Fibroblast of villous mesenchyme (primary cell): ENCODE measurements around the gene FJX1. TPM values are rescaled to one million over a fixed set of nuclear protein-coding genes. Genes with fewer than 3 reads are reported as not detected.
"Not testable (repeated sequence)": the region's sequence is repeated elsewhere in the genome, so short reads cannot be mapped to it uniquely, and the experiment has no call there.

ENCODE experiments used
- DNase-seq: peaks from one replicate; pipeline ENCODE4 v3.0.0-alpha.2; 2010; ENCODE audit warnings: low read depth
- H3K4me3 ChIP-seq: 2 replicates; pipeline ENCODE4 v1.5.1; 2011; ENCODE audit warnings: low read depth, mild to moderate bottlenecking, low read length
- CTCF ChIP-seq: IDR thresholded peaks from 2 replicates; pipeline ENCODE4 v1.5.1; 2012; ENCODE audit warnings: low read depth, mild to moderate bottlenecking, low read length; ENCODE audit not compliant: insufficient read depth
- total RNA-seq: library from RNA; depleted of rRNA; stranded (reverse); fragments of >200 nt; gene quantifications from 2 replicates; pipeline ENCODE4 v1.2.3, GENCODE V29; 2012

Gene FJX1
- total RNA-seq, 1 donor: 89.8 TPM

DNA sequence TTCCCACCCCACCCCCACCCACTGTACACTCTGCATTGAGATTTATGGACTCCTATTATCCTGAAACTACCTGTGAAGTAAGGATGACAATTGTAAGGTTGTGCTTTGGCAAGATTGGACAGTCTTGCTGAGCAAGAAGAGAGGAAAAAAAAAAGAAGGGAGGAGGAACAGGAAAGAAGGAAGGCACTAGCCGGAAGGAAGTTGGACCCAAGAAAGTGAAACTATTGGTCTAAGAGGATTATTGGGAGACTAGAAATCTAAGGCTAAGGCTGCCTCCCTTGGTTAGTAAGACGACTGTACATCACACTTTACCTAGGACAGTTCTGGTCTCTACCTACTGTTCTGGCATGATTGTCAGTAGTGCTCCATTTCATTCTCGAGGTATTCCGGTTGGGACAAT, 32.2 kb downstream of the FJX1 start:
- no peak for TF ChIP-seq CTCF

DNA sequence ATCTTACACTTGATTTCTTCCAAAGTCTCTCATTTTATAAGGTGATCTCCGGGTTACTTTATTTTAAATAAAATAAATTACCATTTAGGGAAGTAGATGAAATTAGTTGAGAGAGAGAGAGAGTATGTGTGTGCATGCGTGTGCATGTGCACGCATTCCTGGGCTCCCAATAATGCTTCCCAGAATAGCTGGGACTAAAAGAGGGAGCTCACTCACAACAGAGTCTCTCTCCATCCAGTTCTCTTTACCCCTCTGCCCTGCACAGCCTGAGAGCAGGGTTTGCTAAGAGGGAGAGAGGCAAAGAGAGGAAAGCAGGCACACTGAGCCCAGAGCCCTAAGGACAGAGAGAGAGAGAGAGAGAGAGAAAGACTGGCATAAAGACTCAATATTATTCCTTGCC, 33.0 kb downstream of the FJX1 start:
- H3K4me3 ChIP-seq: no peak overlapping the region
- TF ChIP-seq CTCF: no peak
- DNase-seq: no peak

More for the DNA sequence above, 32.2 kb downstream of the FJX1 start:
- no peak for DNase-seq
- H3K4me3 ChIP-seq: no peak overlapping the region

- not testable (repeated sequence) for H3K4me3 ChIP-seq, DNase-seq
These were observed 34.5 kb downstream of the FJX1 start for GRCh38 chr11:35652786-35653185.

DNA sequence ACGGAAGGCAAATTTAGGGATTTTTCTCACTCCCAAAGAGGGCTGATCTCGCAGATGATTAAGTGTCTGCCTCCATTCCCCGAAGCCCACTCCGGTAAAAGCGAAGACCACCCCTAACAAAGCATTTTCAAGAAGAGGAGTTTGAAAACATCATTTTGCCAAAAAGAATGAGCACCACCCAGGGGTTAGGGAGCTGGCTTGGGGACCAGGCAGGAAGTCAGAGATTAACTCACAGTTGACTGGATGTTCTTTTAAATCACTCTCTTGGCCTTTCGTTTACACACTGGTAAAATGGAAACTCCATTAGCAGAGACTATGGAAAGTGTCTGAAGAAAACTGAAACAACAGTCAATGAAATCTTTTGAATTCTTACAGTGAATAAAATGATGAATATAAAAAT, 36.5 kb downstream of the FJX1 start:
- H3K4me3 ChIP-seq: no peak overlapping the region
- no peak for TF ChIP-seq CTCF
- no peak for DNase-seq

DNA sequence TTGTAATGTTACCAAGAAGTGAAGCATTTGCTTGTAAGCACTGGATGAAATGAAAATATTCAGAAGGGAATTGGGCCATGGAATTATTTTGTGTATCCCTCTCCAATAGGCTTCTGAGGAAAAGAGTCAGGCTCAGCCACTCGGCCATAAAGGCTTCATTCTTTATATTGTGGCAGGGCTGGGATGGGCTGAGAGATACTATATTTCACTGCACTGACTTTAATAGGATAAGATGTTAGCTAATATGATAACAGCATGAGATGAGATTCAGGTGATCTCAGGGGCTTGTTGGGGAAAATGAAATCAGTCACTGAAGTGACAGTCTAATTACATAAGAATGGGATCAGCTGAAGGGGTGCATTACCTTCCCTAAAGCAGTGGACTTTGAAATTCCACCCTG, 37.0 kb downstream of the FJX1 start:
- no peak for TF ChIP-seq CTCF
- no peak overlapping the region for H3K4me3 ChIP-seq
- DNase-seq: no peak

DNA sequence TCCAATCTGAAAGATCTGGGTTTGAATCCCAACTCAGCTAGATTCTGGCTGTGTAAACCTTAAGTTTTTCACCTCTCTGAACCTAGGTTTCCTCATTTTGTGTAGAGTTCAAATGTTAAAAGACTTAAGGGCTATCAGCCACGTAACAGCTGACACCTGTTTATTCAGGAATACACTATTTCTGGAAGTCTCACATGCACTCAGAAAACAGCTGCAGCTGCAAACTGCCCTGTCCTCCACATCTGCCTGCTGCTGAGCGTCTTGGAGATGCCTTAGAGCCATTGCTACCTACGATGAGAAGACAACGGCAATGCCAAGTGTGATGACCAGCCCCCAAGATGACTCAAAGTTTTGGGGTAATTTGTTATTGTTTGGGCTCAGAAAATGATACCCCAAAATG, 37.6 kb downstream of the FJX1 start:
- no peak for TF ChIP-seq CTCF
- no peak overlapping the region for H3K4me3 ChIP-seq
- DNase-seq: no peak

DNA sequence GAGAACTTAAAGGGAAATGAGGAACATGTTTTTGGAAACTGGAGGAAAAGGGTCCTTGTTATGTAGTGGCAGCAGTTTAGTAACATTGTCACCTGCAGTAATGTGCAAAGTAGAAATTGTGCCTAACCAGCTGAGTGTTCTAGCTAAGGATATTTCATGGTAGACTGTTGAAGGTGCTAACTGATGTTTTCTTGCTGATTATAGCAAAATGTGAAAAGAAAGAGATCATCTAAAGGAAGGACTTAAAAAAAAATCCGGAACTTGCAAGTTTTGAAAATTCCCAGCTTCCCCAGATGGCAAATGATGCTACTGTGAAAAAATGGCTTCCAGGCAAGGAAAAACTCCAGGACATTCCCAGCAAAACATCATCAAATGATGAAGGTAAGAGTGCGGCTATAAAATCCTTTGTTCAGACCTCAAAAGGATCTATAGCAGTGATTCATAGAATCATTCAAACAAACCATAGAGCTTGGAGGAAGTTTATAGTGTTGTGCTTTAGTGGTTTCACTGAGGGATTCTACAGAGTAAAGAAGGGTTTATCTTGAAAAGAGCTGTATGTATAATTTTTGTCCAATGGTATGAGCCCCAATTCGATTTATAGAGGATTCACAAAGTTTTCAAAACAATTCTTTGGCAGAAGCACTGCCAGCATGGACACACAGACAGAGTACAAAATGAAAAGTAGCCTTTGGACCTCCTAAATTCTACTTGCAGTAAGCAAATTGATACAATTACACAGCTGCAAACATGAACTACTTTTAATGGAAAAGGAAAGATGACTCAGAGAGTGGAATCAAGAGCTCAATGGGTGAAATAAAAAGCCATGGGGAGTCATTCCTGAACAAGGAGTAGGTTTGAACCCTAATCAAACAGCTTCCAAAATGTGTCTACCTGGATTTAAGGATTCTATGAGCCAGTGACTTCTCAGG, 40.0 kb downstream of the FJX1 start:
- H3K4me3 ChIP-seq: no peak overlapping the region
- DNase-seq: no peak
- no peak for TF ChIP-seq CTCF
